GM19240 (cell line): ENCODE results near the gene TNIK.

Experiments used
- DNase-seq: peaks from one replicate; pipeline ENCODE4 v3.0.0; 2011; ENCODE audit warnings: low spot score; ENCODE audit not compliant: insufficient read length

TNIK gene

DNA sequence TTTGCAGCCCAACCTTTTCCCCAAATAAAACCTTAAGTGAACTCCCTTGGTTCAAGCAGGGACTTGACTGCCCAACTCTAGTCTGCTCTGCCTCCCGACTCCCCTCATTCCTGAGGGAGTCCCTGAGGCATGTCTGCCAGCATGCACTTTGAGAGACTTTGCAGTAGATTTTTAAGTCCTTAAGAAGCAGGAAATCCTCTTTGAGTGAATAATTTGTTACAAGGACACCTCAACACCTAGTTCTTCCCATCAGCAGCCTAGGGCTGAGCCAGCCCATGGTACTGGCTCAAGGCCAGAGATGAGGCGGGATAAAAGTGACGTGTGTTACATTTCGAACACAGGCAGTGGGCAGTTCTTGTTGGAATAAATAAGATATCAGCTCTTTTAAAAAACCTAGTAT lies 229.3 kb downstream of the TNIK start:
- no peak for DNase-seq

DNA sequence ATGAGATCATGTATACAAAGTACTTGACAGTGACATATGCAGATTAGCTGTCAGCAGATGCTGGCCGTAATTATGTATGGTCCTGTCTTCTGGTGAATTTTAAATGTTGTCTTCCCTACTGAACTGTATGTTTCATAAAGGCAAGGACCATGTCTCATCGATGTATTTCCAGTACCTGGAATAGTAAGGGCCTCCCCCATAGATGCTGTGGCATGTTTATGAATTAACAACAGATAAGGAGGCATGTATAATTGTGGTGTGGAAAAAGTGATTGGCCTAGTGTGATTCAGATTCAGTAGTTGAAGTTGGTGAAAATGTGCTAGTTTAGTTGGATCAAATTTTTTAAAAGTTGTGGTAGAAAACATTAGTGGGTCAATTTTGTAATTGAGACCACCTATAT lies 231.0 kb downstream of the TNIK start:
- DNase-seq, result no peak

DNA sequence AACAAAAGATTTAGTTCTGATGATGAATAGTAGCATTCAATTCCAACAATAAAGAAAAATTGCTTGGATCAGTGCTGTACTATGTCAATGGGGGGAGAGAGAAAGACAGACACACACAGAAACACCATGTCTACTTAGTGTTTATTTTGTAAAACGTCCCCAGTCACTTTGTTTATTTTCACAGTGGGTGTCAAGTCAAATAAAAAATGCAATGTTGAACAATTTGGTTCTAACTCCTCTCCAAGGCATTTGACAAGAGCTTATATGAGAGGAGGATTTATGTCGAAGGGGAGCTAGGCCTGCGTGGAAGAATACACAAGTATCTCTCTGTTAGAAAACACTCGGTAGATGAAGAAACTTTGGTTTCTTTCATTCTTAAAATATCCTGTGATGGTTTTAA lies 232.0 kb downstream of the TNIK start:
- no peak for DNase-seq

DNA sequence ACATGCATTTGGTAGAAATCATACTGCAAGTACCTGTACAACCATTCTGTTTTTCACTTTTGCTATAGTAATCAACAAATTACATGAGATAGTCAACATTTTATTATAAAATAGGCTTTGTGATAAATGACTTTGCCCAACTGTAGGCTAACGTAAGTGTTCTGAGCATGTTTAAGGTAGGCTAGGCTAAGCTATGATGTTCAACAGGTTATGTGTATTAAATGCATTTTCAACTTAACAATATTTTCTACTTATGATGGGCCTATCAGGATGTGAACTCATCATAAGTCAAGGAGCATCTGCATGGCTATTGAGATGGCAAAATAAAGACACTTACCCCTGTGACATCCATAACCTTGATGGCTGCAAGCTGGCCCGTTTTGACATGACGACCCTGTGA lies 232.4 kb downstream of the TNIK start:
- DNase-seq, result no peak

DNA sequence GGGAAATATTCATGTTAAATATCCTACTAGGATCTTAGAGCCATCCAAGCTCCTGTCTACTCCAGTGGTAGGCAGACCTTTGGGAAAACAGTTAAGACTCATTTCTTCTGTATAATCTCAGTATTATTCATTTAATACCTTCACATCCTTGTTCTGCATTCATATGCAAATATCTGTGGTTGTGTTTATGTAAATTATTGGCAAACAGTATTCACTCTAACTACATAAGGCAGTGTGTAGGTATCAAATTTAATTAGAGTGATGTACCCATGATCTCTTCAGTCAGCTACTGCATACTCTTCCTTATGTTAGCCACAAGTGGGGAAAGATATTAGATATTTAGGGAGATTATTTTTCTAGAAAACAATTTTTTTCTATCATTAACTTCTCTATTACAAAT lies 232.8 kb downstream of the TNIK start:
- no peak for DNase-seq

DNA sequence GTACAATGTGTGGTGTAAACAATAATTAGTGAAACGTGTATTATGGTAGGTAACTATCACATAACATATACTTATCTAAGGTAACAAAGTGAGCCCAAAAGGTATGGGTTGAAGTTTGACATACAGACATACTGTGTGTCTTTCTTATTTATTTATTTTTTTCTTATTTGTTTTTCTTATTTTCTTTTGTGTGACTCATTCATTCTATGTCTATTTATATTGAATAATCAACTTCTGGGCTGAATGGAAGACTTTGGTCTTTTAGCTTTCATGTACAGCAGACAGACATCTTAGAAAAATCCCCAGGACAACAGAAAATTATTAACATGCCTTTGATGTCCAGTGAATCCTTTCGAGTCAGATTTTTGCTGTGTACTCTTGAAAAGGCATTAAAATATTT lies 233.4 kb downstream of the TNIK start:
- no peak for DNase-seq

DNA sequence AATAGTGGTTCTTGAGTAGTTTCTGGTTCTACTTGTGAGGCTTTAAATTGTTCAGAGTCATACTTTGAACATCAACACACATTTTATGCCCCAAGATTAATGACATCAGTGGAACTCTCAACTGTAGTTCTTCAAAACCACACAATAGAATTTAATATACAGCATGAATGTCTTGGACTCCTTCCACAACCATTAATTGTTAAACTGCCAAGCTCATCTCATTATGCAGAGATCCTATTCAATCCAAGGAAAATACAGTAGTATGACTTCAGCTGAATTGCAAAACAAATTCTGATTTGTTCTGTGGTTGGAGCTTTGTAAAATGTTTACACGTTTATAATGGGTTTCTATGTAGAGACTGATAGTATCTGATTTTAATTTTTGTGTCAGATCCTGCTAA lies 234.5 kb downstream of the TNIK start:
- no peak for DNase-seq

DNA sequence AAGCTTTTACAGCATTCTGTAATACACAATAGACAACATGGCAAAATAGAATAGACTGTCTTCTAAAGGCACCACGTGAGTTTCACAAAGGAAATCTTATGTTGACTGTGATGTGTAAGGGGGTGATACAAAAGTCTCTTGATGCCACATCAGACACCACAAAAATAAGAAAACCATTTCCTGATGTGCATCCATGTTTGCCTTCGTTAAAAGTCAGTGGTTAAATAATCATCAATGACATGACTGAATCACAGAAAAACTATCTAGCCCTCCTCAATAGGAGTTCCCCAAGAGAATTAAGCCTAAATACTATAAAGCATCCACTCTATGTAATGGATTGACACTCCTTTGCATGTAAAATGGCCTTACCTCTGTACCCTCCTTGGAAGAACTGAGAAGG lies 235.0 kb downstream of the TNIK start:
- no peak for DNase-seq

DNA sequence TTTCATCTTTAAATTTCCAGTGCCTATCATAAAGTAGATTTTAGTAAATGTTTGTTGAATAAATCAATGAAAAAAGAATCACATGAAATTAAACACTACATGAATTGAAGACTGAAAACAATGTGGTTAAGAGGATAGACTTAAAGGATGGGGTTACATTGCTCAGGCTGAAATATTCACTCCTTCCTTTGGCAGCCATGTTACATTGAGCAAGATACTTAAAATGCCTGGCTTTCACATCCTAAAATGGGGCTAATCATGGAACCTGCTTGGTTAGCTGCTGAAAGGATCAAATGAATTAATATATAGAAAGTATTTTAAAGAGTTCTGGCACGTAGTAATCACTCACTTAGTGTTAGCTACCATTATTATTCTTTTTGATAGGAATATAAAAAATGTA lies 236.8 kb downstream of the TNIK start:
- DNase-seq, result no peak

DNA sequence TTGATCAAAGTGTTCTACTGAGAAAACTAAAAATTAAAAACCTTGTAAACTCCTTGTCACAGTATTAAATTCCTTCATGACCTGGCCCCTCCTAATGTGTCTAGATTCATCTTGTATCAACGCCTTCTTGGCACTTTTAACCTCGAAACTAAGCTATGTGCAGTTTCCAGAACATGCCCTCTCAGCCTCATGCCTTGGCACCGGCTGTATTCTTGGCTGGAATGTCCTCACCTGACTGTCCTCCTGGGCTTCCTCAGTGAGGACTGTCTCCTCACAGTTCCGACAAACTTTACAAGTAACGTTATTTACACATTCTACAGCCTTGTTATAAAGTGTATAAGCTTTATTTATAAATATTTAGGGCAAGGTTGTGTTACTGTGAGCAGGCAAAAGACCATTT lies 237.2 kb downstream of the TNIK start:
- no peak for DNase-seq

DNA sequence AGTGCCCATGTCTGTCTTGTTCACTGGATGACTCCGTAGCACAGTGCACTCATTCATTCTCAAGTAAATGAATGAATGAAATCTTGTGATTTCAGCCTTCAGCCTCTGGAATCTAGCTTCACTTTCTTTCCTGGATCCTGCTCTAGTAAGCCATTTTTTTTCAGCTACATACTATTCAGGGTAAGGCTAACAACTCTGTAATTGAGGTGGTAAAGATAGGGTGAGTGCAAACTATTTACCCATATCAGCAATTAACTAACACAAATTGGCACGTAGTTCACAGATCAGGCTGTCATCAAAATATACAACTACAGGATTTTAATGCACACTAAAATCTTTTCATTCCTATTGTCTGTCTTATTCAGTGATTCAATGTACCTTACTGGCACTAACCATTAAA lies 238.6 kb downstream of the TNIK start:
- DNase-seq, result no peak

DNA sequence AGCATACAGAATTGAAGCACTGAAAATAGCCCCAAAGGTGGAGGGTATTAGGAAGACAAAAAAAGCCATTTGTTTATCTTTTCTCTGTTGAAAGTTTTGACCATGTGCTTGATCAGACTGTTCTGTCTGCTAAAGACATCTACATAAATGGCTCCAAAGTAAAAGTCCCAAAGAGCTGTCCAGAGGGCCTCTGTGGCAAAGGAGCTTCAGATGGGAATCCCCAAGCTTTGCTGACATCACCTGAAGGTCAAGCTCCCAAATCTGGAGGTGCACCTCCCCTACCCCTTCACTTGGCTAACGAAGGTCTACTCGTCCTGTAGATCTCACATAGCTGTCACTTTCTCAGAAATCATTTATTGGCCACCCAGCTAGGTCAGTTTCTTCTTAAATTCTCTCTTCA lies 239.1 kb downstream of the TNIK start:
- DNase-seq, result no peak

DNA sequence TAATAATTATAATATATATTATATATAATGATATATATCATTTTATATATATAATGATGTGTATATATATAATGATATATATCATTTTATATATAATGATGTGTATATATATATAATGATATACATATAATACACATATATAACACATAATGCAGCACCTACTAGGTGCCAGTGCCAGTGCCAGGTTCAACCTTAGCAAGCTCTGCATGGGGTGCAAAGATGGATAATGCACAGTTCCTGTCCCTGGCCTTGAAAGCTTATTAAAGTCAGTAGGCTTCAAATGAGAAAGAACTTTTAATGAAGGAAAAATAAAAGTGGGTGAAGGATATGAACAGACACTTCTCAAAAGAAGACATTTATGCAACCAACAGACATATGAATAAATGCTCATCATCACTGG lies 240.9 kb downstream of the TNIK start:
- no peak for DNase-seq

DNA sequence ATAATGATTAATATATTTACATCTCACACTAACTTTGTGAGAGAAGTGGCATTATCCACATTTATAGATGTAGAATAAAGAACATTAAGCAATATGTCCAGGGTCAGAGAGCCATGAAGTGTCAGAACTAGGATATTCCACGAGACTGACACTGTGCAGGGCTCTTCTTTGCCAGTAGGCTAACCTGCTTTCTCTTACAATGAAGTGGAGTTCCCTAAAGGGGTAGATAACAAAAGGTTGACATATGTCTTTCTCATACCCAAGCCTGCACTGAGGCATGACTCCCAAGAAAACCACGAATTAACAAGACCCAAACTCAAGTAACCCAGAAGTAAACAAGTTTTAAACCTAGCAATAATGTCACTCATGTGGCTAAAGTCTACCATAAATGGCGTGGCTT lies 242.1 kb downstream of the TNIK start:
- no peak for DNase-seq

DNA sequence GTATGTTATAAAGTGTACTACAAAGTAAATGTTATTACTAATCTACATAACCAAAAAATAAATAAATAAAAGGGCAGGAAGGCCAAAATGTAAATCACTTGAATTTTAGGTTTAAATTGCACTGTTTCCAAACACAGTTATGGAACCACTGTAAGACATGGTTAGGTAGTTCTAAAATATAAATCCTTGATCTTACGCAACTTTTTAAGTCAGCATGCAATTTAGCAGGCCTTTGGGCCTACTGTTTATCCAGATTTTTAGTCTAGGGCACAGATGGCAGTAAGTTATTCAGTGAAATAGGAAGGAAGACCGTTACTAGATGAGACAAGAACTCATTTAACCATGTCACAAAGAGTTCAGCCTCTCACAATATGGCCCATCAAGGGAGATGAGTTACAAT lies 246.3 kb downstream of the TNIK start:
- no peak for DNase-seq

DNA sequence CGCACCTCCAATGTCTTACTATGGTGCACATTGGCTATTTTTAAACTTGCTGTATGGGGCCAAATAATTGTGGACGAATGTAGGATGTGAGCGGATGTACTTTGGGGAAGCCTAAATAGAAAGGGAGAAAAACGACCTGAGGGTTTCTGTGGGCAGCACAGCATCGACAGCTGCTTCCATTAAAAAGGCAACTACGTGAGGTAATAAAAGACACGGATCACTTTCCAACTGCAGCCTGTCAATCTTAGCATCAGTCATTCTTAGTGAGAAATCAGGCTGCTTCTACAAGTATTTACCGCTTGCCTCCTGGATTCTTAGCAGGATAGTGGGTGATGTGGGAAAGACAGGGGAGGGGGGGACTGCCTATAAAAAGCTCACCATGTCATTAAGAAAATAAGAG lies 247.0 kb downstream of the TNIK start:
- DNase-seq, result no peak

DNA sequence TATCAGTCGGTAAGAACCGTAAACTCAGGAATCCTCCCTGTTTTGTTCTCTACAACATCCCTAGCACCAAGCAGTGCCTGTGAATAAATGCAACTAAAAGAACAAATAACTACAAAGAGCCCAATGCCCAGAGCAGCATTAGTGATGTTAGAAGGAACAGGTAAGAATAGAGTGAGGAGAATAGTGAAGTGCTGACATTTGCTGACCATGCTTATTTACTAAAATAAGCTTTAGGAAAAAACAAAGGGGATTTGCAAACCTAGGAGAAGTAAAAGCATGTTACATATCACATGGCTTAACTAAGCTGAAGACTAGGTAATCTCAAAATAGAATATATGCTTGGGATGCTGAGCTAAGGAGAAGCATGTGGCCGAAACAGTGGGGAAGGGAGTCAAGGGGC lies 247.6 kb downstream of the TNIK start:
- no peak for DNase-seq

DNA sequence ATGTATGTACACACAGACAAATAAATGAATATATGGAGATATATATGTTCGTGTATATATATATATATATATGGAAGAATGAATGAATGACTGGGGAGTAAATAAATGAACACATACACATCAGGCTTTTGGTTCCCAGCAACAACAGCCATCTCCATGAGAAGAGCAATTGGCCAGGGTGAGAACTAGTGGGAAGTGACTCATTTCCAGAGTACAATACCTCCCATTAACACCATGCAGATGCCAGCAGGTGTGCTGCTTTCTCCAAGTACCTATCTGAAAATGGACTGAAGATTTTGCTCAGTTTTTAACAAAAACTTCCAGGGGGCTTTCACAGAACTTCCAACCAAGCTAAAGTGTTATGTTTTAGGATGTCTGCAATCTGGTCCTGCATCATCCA lies 253.9 kb downstream of the TNIK start:
- DNase-seq, result no peak

DNA sequence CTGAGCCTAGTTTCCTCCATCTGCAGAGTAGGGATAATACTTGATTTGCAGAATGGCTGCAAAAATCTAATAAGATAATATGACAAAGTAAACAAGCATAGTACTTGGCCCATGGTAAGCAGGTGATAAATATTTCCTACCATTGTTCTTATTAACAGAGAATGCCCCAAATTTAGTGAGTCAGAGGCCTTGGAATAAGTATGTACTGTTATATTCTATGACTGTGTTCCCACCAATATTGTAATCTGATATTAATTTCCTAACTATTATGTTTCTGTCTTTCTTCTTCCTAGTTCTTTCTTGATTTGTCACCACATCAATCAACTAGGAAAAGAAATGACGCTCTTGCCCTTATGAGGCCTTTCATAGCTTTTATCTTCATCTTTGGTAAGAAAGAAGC lies 255.3 kb downstream of the TNIK start:
- no peak for DNase-seq

DNA sequence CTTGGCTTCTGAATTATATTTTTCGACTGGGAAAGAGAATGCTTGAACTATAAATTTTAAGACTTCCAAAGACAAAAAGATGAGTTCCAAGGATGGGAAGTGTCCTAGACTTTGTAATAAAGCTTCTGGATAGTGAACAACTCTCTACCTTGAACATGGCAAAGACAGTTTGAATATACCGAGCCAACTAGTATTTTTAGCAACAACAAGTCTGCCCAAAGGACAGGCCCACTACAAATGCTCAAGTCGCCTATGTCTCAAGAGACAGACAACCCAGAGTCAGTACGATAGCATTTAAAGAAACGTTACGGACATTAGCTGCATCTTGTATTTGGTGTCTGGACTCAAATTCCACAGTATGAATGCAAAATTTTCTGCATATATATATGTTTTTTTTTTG lies 258.4 kb downstream of the TNIK start:
- no peak for DNase-seq

DNA sequence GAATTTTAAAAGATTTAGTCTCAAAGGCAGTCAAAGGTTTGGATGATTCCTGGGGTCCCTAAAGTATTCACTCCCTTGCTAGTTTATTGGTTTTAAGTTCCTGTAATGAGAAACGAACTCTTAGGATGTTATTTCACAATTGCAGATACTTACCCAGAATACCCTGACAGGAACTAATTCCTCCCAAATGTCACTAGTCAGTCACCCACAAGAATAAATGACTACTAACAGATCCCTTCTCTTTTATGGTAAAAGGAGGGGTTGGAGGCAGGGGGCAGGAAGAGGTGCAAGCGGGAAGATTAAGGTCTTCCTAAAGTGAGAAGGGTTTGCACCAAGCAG lies 259.5 kb downstream of the TNIK start:
- DNase-seq, result no peak

DNA sequence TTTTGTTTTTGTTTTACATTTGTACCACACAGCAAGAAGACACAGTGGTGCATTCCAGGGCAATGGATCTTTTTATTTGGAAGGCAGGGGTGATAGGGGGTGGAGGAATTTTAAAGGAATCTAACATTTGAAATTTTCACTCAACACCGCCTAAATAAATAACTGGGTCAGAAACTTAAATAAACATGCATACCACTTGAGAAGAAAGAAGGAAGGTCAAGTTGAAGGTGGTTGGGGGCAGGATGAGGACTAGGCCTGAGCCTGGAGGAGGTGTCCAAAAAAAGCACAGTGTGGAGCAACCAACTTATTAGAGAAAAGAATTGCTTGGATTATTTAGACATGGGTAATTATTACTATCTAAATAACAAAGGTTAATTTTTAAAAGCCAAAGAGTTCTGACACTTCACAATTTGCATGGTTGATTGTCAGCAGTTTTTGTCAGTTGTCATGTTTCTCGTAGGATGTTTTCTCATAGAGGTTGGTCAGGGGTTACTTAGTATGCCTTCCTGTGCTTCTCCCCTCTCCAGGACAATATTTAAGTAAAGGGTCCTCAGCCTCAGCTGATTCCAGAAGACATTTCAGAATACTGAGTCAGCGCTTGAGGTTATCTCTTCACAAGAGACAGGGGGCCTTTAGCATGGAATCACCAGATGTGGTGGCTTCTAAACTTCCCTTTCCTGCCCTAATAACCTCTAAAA lies 260.0 kb downstream of the TNIK start:
- DNase-seq, result no peak

DNA sequence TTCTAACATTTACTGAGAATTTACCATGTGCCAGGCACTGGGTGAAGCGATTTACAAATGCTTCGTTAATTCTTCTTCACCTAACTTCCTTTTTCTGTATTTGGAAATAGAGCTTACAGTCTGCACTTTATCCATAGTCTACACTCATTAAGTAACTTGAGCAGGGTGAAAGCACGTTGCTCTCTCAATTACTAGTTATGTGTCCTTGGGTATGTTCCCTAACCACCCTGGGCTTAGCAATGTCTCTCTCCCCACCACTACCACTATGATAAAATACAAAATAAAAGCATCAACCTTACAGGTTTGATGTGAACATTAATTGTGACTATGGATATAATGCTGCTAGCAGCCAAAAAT lies 260.8 kb downstream of the TNIK start:
- no peak for DNase-seq

DNA sequence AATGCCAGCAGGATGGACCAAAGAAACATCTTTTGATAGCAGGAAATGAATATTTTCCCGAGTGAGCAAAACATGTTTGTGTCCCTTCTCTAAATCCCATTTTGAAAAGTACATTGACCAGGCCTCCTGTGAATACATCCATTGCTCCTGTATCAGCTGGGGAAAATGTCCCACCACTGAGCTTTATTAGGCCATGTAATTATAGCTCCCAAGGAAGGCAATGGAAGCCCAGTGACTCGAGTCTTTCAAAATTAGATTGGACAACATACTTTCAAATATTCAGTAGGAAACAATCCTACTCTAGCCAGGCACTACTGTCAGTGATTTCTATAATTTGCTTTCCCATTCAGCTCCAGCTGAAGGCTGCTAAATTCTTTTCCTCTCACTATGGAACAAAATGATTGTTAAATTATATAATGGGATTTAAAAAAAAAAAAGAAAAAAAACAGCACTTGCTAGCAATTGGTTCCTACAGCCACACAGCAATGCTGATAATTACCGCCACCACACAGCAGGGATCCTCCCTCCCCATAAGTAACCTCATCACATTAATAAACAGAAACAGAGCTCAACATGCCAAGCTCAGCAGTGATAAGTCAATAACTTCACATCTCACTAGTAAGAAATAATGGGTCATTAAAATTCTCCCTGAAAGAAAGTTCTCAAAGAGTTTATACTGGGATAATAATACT lies 261.3 kb downstream of the TNIK start:
- no peak for DNase-seq
